ENCODE results near the gene FUT9.
"Not testable (repeated sequence)": the region's sequence is repeated elsewhere in the genome, so short reads cannot be mapped to it uniquely, and the experiment has no call there.

Gene FUT9

GRCh38 chr6:96249755-96250154 lies 234.0 kb downstream of the FUT9 start:
- H3K36me3 ChIP-seq (ENCODE audit: control insufficient read depth, insufficient read depth, low read length) = no peaks in the 10 kb centered on the region
- H3K27me3 ChIP-seq (ENCODE audit: control insufficient read depth, insufficient read depth, low read length) = no peaks in the 10 kb centered on the region
- no peaks in the 10 kb centered on the region for H3K4me1 ChIP-seq (ENCODE audit: control insufficient read depth, insufficient read depth, low read length)
- H3K4me3 ChIP-seq (ENCODE audit: low read length) = no peak overlapping the region
- H3K9ac ChIP-seq (ENCODE audit: low read length) = no peak overlapping the region
- H3K27ac ChIP-seq (ENCODE audit: low read depth, low read length) = no peak overlapping the region

- Histone ChIP-seq H3K36me3 (ENCODE audit: control insufficient read depth, insufficient read depth, low read length) (no peaks in the 10 kb centered on the region), H3K4me3 (ENCODE audit: low read length) (no peak overlapping the region), H3K27me3 (ENCODE audit: control insufficient read depth, insufficient read depth, low read length) (no peaks in the 10 kb centered on the region), H3K9ac (ENCODE audit: low read length) (no peak overlapping the region), H3K4me1 (ENCODE audit: control insufficient read depth, insufficient read depth, low read length) (no peaks in the 10 kb centered on the region), H3K27ac (ENCODE audit: low read depth, low read length) (no peak overlapping the region)
Measured at GRCh38 chr6:96257751-96258150, 242.0 kb downstream of the FUT9 start.

GRCh38 chr6:96260787-96261430 lies 245.1 kb downstream of the FUT9 start:
- not testable (repeated sequence) for H3K4me3 ChIP-seq (ENCODE audit: low read length); H3K9ac ChIP-seq (ENCODE audit: low read length)

More at GRCh38 chr6:96260787-96261430, 245.1 kb downstream of the FUT9 start:
- not testable (repeated sequence) for H3K27me3 ChIP-seq (ENCODE audit: control insufficient read depth, insufficient read depth, low read length); H3K36me3 ChIP-seq (ENCODE audit: control insufficient read depth, insufficient read depth, low read length); H3K4me1 ChIP-seq (ENCODE audit: control insufficient read depth, insufficient read depth, low read length); H3K27ac ChIP-seq (ENCODE audit: low read depth, low read length)
